ENCODE results near the gene RSPO3.

- TF ChIP-seq GATA3 (IDR thresholded peaks at IDR 0.05; ENCODE audit: low read depth, low read length) (no peak), GATA2 (IDR thresholded peaks at IDR 0.05; ENCODE audit: low read depth, low read length) (no peak)
Observed at GRCh38 chr6:127210725-127211124, 92.3 kb downstream of the RSPO3 start.

Measured in SH-SY5Y (cell line).